GM08714 (cell line): ENCODE data around the gene GAMT.

Experiments used
- H3K4me3 ChIP-seq: fragments of 200-500 bp; sonication (Bioruptor generic); 2 replicates; pipeline ENCODE4 v1.5.1; 2014; ENCODE audit warnings: mild to moderate bottlenecking, low read length, inconsistent platforms
- ZNF274 ChIP-seq: IDR thresholded peaks from 2 replicates; pipeline ENCODE4 v1.6.1; 2012; ENCODE audit warnings: mild to moderate bottlenecking, low read depth, low read length

Gene GAMT

DNA sequence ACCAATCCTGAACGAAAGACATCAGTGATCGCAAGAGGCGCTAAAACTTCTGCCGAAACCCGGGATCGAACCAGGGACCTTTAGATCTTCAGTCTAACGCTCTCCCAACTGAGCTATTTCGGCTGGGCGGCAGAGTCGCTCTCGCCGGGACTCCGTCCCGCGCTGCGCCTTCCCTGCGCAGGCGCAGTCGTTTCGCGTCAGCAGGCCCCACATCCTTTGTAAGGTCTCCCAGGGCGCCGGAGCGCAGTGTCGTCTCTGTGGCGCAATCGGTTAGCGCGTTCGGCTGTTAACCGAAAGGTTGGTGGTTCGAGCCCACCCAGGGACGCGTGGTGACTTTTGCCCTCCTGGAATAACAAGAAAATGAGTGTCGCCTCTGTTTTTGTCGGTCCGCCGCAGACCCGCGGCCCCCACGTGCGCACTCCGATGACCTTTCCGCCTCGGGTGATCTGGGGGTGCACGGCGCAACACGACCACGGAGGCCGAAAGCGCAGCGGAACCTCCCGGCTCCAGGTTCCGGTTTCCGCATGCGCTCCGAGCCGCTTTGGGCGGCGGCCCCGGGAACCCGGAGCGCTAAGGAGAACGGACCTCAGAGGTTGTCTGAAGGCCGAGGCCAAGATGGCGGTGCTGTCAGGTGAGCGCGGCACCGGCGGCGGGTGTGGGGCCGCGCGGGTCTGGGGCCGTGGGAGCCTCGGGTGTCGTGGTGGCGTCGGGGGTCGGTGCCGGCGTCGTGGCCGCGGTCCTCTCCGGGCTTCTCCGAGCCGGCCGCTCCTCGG lies 17.8 kb downstream of the GAMT start, which contains the start of gene NDUFS7:
Gene NDUFS7, plus strand, starts transcription at position 596 of the 773 bp plus-strand sequence. Its CDS starts 20 bp downstream, at position 616.
- TF ChIP-seq ZNF274: no peak

GRCh38 chr19:1383017-1383311 lies 18.4 kb downstream of the GAMT start:
- no peak for TF ChIP-seq ZNF274
- no peak overlapping the region for H3K4me3 ChIP-seq

More for the DNA sequence above, 17.8 kb downstream of the GAMT start, which contains the start of gene NDUFS7:
- peak within 1 kb of the TSS; percentile 98 for H3K4me3 ChIP-seq

- no peak overlapping the region for H3K4me3 ChIP-seq
- TF ChIP-seq ZNF274: no peak
Observed at GRCh38 chr19:1382250-1382649, 19.1 kb downstream of the GAMT start.

DNA sequence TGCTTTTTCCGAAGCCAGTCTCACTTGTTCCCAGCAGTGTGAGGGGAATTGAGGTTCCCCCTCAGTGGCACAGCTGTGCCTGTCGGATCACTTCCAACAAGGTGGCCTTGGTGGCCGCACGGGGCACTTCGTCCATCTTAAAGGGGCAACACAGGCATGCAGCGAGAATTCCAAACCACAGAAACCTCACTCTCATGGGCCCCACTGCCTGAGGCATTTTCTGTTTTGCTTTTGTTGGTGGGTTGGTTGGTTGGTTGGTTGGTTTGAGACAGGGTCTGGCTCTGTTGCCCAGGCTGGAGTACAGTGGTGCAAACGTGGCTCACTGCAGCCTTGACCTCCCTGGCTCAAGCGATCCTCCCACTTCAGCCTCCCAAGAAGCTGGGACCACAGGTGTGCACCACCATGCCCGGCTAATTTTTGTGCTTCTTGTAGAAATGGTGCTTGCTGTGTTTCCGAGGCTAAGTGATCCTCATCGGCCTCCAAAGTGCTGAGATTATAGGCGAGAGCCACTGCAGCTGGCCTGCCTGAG lies 21.3 kb downstream of the GAMT start:
- no peak for TF ChIP-seq ZNF274

GRCh38 chr19:1379126-1379905 lies 22.0 kb downstream of the GAMT start:
- no peak overlapping the region for H3K4me3 ChIP-seq
- no peak for TF ChIP-seq ZNF274

More for the DNA sequence above, 21.3 kb downstream of the GAMT start:
- no peak overlapping the region for H3K4me3 ChIP-seq

DNA sequence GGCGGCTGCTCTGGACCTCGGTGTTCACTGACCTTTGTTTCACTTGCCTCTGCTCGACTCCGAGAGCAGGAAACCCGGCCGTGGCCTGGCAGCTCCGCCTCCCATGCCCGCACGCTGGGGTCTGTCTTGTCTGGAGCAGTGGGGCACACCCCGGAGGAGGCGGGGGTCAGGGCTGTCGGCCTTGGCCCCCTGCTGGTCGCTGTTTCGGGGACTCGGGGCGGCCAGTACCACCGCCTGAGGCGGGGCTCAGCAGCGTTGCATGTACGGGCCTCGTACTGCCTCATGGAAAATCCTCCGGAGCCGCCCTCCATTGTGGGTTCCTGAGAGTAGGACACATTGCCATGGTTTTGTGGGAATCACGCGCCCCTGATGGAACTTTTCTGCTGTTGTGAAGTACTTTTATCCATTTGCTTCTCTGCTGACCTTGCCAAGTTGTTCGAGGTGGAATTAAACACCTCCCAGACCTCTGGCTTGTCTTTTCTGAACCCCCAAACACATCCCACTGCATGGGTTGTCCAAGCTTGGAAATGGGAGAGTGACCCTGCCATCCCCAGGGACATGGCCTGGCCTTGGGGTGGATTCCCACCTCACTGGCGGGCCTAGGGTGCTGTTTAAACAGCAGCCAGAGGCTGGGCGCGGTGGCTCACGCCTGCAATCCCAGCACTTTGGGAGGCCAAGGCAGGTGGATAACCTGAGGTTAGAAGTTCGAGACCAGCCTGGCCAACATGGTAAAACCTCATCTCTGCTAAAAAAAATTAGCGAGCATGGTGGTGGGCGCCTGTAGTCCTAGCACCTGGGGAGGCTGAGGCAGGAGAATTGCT lies 23.2 kb downstream of the GAMT start:
- TF ChIP-seq ZNF274: no peak
- H3K4me3 ChIP-seq: no peak overlapping the region

GRCh38 chr19:1377176-1377964 lies 24.0 kb downstream of the GAMT start:
- TF ChIP-seq ZNF274: no peak
- H3K4me3 ChIP-seq: no peak overlapping the region

GRCh38 chr19:1376415-1376805 lies 24.9 kb downstream of the GAMT start:
- TF ChIP-seq ZNF274: no peak
- no peak overlapping the region for H3K4me3 ChIP-seq

GRCh38 chr19:1374250-1374577 lies 27.1 kb downstream of the GAMT start:
- H3K4me3 ChIP-seq: no peak overlapping the region
- no peak for TF ChIP-seq ZNF274

DNA sequence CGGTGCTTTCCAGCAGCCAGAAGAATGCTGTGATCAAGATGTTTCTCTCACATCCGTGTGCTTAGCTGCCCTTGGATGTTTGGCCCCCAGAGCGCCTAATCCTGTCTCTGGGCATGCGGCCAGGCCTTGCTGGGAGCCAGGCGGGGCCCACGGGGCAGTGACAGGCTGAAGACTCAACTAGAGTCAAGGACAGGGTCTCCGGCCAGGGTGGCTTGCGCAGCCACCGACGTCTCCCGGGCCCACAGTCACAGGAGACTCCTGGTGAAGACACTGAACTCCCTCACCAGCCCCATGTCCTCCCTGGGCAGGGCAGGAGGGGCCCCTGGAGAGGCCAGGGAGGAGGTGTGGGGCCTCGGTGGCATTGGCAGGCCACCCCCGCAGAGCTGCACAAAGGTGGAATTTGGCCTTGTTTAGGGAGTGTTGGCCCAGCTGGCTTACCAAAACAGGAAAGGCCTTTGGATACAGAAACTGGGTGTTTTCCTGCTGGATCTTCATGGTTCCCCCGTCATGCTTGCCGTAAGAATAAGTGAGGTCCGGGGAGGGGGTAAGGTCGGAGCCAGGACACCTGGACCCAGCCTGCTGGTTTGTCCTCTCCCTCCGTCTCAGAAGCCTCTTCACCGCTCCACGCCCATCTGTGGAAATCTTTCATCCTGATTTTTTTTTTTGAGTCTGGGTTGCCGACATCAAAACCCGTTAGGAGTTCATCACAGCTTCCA lies 27.6 kb downstream of the GAMT start:
- no peak overlapping the region for H3K4me3 ChIP-seq
- TF ChIP-seq ZNF274: no peak

DNA sequence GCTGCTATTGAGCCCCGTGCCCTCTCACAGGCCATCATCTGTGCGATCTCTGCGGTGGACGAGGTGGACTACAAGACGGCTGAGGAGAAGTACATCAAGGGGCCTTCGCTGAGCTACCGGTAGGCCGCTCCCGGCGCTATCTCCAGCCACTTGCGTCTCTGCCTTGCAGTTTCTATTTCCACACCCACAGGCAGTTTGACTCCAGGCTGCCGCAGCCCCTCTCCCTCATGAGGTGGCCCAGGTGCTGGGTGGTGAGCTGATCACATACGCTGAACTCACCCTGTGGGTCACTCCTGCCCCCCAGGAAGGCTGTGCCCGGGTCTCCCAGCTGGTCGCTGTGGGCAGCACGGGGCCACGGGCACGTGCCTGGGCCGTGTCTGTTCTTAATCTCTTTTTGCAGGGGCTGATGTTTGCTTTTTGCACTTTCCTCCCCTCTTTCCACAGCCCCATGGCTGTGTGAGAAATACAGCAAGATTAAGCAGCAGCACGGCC lies 28.3 kb downstream of the GAMT start:
- no peak overlapping the region for H3K4me3 ChIP-seq
- no peak for TF ChIP-seq ZNF274

- H3K4me3 ChIP-seq: no peak overlapping the region
- TF ChIP-seq ZNF274: no peak
Observed at GRCh38 chr19:1370579-1371361, 30.6 kb downstream of the GAMT start.

- TF ChIP-seq ZNF274: no peak
- no peak overlapping the region for H3K4me3 ChIP-seq
Observed at GRCh38 chr19:1369214-1369805, 32.0 kb downstream of the GAMT start.
